Neuron (in vitro differentiated cells): ENCODE data around the gene CDK5R1.
"Not testable (repeated sequence)": the region's sequence is repeated elsewhere in the genome, so short reads cannot be mapped to it uniquely, and the experiment has no call there.

Source experiments
- H2AFZ ChIP-seq: one replicate; pipeline ENCODE4 v1.6.1; 2013; ENCODE audit warnings: low read depth, mild to moderate bottlenecking, inconsistent platforms, low read length, moderate library complexity
- H3K27me3 ChIP-seq: one replicate; pipeline ENCODE4 v1.6.1; 2013; ENCODE audit warnings: low read length; ENCODE audit not compliant: insufficient read depth
- H3K36me3 ChIP-seq: one replicate; pipeline ENCODE4 v1.6.1; 2013; ENCODE audit warnings: low read length; ENCODE audit not compliant: insufficient read depth
- H3K4me1 ChIP-seq: one replicate; pipeline ENCODE4 v1.6.1; 2013; ENCODE audit warnings: low read length; ENCODE audit not compliant: insufficient read depth
- H3K4me3 ChIP-seq: 2 replicates; pipeline ENCODE4 v1.5.1; 2013; ENCODE audit warnings: mild to moderate bottlenecking, low read length, moderate library complexity
- H3K9me3 ChIP-seq: one replicate; pipeline ENCODE4 v1.6.1; 2013; ENCODE audit warnings: low read length

The CDK5R1 gene

GRCh38 chr17:32486701-32487472 lies at the start of gene CDK5R1:
Gene CDK5R1, plus strand, starts transcription at chr17:32486993. Its CDS starts 628 bp downstream, at chr17:32487621.
- peaks cover 28% of the 10 kb centered on the region for H3K36me3 ChIP-seq
- no peaks in the 10 kb centered on the region for H3K27me3 ChIP-seq
- peak within 1 kb of the TSS; percentile 52 for H2AFZ ChIP-seq
- H3K4me3 ChIP-seq, result peak within 1 kb of the TSS; percentile 50
- H3K9me3 ChIP-seq, result no peaks in the 10 kb centered on the region
- H3K4me1 ChIP-seq, result peaks cover 44% of the 10 kb centered on the region

GRCh38 chr17:32440722-32441121 lies 46.1 kb upstream of the CDK5R1 start:
- no peaks in the 10 kb centered on the region for H3K9me3 ChIP-seq
- no peaks in the 10 kb centered on the region for H3K27me3 ChIP-seq
- no peak overlapping the region for H2AFZ ChIP-seq
- H3K36me3 ChIP-seq, result no peaks in the 10 kb centered on the region
- H3K4me3 ChIP-seq, result no peak overlapping the region
- peaks cover 5% of the 10 kb centered on the region for H3K4me1 ChIP-seq

- no peak overlapping the region for H2AFZ ChIP-seq
- peaks cover 17% of the 10 kb centered on the region for H3K4me1 ChIP-seq
- H3K27me3 ChIP-seq, result no peaks in the 10 kb centered on the region
- no peaks in the 10 kb centered on the region for H3K9me3 ChIP-seq
- H3K36me3 ChIP-seq, result peaks cover 2% of the 10 kb centered on the region
- no peak overlapping the region for H3K4me3 ChIP-seq
Measured at GRCh38 chr17:32441886-32442285, 44.9 kb upstream of the CDK5R1 start.

- H3K4me3 ChIP-seq, result peak overlapping the region; percentile 28
- no peaks in the 10 kb centered on the region for H3K27me3 ChIP-seq
- peaks cover 19% of the 10 kb centered on the region for H3K4me1 ChIP-seq
- no peak overlapping the region for H2AFZ ChIP-seq
- peaks cover 17% of the 10 kb centered on the region for H3K36me3 ChIP-seq
- no peaks in the 10 kb centered on the region for H3K9me3 ChIP-seq
Measured at GRCh38 chr17:32443827-32444300, 42.9 kb upstream of the CDK5R1 start.

GRCh38 chr17:32444301-32445073 lies 42.3 kb upstream of the CDK5R1 start, which contains the start of gene PSMD11:
Gene PSMD11, plus strand, starts transcription at chr17:32444510. Its CDS starts 14 bp downstream, at chr17:32444524.
- Histone ChIP-seq H3K4me3 (peak within 1 kb of the TSS; percentile 72), H2AFZ (peak within 1 kb of the TSS; percentile 81), H3K27me3 (no peaks in the 10 kb centered on the region), H3K36me3 (peaks cover 23% of the 10 kb centered on the region), H3K9me3 (no peaks in the 10 kb centered on the region), H3K4me1 (peaks cover 19% of the 10 kb centered on the region)

- Histone ChIP-seq H2AFZ (peak overlapping the region; percentile 81), H3K9me3 (no peaks in the 10 kb centered on the region), H3K4me1 (peaks cover 19% of the 10 kb centered on the region), H3K27me3 (no peaks in the 10 kb centered on the region), H3K36me3 (peaks cover 28% of the 10 kb centered on the region), H3K4me3 (peak overlapping the region; percentile 72)
Measured at GRCh38 chr17:32445074-32445415, 41.7 kb upstream of the CDK5R1 start.

- H3K4me3 ChIP-seq, result peak overlapping the region; percentile 72
- peaks cover 30% of the 10 kb centered on the region for H3K36me3 ChIP-seq
- H2AFZ ChIP-seq, result no peak overlapping the region
- no peaks in the 10 kb centered on the region for H3K27me3 ChIP-seq
- H3K9me3 ChIP-seq, result no peaks in the 10 kb centered on the region
- H3K4me1 ChIP-seq, result peaks cover 19% of the 10 kb centered on the region
Measured at GRCh38 chr17:32445497-32445896, 41.3 kb upstream of the CDK5R1 start.

- Histone ChIP-seq H3K9me3 (no peaks in the 10 kb centered on the region), H3K36me3 (peaks cover 34% of the 10 kb centered on the region), H3K4me1 (peaks cover 19% of the 10 kb centered on the region), H2AFZ (no peak overlapping the region), H3K4me3 (peak overlapping the region; percentile 72), H3K27me3 (no peaks in the 10 kb centered on the region)
Measured at GRCh38 chr17:32445971-32446370, 40.8 kb upstream of the CDK5R1 start.

GRCh38 chr17:32446949-32447348 lies 39.8 kb upstream of the CDK5R1 start:
- peaks cover 44% of the 10 kb centered on the region for H3K36me3 ChIP-seq
- H2AFZ ChIP-seq, result no peak overlapping the region
- H3K27me3 ChIP-seq, result no peaks in the 10 kb centered on the region
- peaks cover 19% of the 10 kb centered on the region for H3K4me1 ChIP-seq
- no peaks in the 10 kb centered on the region for H3K9me3 ChIP-seq
- no peak overlapping the region for H3K4me3 ChIP-seq

GRCh38 chr17:32449963-32450362 lies 36.8 kb upstream of the CDK5R1 start:
- Histone ChIP-seq H3K9me3 (no peaks in the 10 kb centered on the region), H2AFZ (no peak overlapping the region), H3K27me3 (no peaks in the 10 kb centered on the region), H3K4me3 (no peak overlapping the region), H3K36me3 (peaks cover 74% of the 10 kb centered on the region), H3K4me1 (peaks cover 19% of the 10 kb centered on the region)

GRCh38 chr17:32450379-32450778 lies 36.4 kb upstream of the CDK5R1 start:
- H3K36me3 ChIP-seq, result peaks cover 78% of the 10 kb centered on the region
- not testable (repeated sequence) for H3K4me3 ChIP-seq, H2AFZ ChIP-seq, H3K9me3 ChIP-seq, H3K27me3 ChIP-seq
- peaks cover 17% of the 10 kb centered on the region for H3K4me1 ChIP-seq

- Histone ChIP-seq H3K4me3 (no peak overlapping the region), H2AFZ (no peak overlapping the region), H3K27me3 (no peaks in the 10 kb centered on the region), H3K4me1 (peaks cover 2% of the 10 kb centered on the region), H3K9me3 (peaks cover 3% of the 10 kb centered on the region), H3K36me3 (peaks cover 83% of the 10 kb centered on the region)
Measured at GRCh38 chr17:32451879-32452278, 34.9 kb upstream of the CDK5R1 start.

GRCh38 chr17:32452281-32452680 lies 34.5 kb upstream of the CDK5R1 start:
- no peak overlapping the region for H2AFZ ChIP-seq
- no peaks in the 10 kb centered on the region for H3K27me3 ChIP-seq
- H3K4me3 ChIP-seq, result no peak overlapping the region
- no peaks in the 10 kb centered on the region for H3K4me1 ChIP-seq
- peaks cover 3% of the 10 kb centered on the region for H3K9me3 ChIP-seq
- H3K36me3 ChIP-seq, result peaks cover 83% of the 10 kb centered on the region
